HG03442 (cell line): ENCODE data around the gene PARP14.
A peak's percentile ranks its signal among the peaks of the same experiment; 100 is the strongest.
"Not testable (repeated sequence)": the region's sequence is repeated elsewhere in the genome, so short reads cannot be mapped to it uniquely, and the experiment has no call there.

Experiments
- ATAC-seq: cut with Tn5 transposase; IDR thresholded peaks from one replicate; pipeline ENCODE4 v1.9.1; 2021; ENCODE audit warnings: mild to moderate bottlenecking, moderate library complexity; ENCODE audit not compliant: unreplicated experiment

Gene PARP14, protein sequence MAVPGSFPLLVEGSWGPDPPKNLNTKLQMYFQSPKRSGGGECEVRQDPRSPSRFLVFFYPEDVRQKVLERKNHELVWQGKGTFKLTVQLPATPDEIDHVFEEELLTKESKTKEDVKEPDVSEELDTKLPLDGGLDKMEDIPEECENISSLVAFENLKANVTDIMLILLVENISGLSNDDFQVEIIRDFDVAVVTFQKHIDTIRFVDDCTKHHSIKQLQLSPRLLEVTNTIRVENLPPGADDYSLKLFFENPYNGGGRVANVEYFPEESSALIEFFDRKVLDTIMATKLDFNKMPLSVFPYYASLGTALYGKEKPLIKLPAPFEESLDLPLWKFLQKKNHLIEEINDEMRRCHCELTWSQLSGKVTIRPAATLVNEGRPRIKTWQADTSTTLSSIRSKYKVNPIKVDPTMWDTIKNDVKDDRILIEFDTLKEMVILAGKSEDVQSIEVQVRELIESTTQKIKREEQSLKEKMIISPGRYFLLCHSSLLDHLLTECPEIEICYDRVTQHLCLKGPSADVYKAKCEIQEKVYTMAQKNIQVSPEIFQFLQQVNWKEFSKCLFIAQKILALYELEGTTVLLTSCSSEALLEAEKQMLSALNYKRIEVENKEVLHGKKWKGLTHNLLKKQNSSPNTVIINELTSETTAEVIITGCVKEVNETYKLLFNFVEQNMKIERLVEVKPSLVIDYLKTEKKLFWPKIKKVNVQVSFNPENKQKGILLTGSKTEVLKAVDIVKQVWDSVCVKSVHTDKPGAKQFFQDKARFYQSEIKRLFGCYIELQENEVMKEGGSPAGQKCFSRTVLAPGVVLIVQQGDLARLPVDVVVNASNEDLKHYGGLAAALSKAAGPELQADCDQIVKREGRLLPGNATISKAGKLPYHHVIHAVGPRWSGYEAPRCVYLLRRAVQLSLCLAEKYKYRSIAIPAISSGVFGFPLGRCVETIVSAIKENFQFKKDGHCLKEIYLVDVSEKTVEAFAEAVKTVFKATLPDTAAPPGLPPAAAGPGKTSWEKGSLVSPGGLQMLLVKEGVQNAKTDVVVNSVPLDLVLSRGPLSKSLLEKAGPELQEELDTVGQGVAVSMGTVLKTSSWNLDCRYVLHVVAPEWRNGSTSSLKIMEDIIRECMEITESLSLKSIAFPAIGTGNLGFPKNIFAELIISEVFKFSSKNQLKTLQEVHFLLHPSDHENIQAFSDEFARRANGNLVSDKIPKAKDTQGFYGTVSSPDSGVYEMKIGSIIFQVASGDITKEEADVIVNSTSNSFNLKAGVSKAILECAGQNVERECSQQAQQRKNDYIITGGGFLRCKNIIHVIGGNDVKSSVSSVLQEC (N-terminal part only)

DNA sequence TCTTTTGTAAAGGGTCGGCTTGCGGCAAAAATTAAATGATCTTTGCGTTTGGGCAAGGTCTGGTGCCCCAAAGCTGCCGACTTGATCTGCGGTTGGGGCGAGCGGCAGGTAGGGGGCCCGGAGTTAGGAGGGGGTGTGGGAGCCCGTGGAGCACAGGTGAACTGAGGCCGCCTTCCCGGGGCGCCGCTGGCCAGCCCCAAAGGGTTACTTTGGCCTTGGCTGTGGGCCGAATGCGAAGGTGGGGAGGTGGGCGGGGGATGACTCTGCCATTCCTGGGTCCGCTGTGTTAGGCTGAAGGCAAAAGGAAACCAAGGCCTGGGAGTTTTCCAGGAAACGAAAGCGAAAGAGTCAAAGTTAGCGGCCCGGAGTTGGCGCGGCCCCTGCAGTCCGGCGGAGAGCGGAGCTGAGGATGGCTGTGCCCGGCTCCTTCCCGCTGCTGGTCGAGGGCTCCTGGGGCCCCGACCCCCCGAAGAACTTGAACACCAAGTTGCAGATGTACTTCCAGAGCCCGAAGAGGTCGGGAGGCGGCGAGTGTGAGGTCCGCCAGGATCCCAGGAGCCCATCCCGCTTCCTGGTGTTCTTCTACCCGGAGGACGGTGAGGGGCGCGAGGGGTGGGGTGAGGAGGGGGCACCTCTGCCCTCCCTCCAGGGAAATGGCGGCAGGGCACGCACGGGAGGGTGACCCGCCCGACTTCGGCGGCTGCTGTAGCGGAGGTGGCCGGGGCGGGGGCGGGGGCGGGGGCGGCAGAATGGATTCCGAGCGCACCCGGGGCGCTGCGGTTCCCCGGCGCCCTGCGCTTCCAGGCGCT is at the start of gene PARP14:
Gene PARP14, plus strand, starts transcription at position 365 of the 809 bp plus-strand sequence. Its CDS starts 45 bp downstream, at position 410.
- peak; percentile 39 for ATAC-seq

DNA sequence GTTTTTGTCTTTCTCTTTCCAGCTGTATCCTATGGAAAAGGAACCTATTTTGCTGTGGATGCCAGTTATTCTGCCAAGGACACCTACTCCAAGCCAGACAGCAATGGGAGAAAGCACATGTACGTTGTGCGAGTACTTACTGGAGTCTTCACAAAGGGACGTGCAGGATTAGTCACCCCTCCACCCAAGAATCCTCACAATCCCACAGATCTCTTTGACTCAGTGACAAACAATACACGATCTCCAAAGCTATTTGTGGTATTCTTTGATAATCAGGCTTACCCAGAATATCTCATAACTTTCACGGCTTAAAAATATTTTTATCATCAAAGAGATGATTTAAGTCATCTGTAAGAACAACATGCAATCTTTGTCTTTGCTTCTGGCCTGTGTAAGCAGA is 44.9 kb upstream of the PARP14 start:
- no peak for ATAC-seq

DNA sequence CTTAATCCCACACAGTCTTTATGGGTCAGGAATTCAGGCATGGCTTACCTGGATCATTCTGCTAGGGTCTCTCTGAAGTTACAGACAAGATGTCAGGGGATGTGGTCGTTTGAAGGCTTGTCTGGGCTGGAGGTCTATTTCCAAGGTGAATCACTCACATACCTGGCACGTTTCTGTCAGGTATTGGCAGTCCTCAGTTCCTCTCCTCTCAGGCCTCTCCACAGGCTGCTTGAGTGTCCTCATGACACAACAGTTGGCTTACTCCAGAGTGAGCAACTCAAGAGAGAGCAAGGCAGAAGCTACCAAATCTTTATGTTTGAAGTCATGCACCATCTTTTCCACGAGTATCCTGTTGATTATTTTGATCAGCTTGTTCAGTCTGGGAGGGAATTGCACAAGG is 43.9 kb upstream of the PARP14 start:
- no peak for ATAC-seq

DNA sequence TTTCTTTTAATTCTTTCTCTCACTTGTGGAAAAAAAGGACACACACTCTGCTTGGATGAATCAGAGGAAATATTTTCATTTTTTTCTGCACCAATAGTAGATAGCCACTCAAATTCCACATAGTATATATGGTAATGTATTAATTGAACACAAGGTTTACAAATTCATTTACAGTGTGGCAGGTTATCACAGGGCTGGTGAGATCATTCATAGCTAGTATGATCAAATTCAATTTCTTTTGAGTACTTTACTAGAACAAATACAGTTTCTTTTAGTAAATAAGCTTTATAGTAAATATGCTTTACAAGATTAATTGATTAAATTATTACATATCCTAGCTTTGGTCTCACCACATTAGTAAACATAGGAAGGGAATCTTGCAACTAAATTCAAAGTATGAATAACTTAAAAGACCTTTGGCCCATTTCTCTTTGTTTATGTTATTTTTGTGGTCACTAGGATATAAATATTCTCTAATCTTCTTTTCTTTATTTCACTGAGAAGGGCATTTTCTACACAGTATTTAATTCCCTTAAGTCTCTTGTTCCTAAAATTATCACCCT is 40.1 kb upstream of the PARP14 start:
- no peak for ATAC-seq

DNA sequence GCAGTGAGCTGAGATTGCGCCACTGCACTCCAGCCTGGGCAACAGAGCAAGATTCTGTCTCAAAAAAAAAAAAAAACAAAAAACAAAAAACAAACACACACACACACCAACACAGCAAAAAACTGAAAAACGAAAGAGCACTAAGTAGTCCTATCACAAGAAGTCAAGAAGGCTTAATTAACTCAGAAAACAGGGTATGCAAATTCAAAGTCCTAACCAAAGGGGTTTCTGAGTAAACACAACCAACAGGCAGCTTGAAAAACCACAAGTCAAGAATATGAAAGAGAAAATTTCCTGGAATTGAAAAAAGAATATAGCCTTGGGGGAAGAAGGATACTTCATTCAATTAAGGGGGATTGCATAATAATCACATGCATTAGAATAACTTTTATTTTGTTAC is 37.7 kb upstream of the PARP14 start:
- ATAC-seq: peak; percentile 58

DNA sequence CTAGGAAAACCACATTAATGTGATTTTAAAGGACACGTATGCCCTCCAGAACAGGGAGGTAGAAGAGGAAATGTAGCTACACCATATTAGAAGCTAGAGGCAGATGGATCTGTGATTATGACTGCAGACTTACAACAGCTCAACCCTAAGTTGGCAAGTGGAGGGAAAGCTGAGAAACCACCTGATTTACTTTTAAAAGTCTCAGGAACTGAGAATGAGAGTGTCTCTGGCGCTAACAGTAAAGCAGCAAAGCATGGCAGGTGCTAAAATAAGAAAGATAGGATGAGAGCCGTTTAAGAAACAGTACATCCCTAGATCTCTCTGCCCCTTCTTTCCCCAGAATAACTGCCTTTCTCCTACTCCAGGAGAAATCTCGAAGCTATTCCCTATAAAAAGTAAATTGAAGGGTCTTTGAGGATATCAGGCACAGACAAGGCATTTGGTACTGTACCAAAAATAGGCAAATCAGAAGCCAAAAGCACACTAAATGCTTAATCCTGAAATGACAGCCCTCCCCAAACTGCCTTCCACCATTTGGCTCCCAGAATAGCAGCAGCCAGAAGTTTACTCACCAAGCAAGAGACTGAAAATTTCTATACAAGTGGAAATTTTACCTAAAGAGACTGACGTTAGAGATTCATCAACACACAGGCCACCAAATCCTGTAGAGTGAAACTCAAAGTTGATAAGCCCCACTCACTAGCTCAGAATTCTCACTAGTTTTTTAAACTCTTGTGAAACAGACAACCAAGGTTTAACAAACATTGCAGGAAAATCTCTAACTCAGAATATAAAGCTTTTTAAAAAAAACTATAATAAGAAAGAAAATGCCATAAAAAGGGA is 34.3 kb upstream of the PARP14 start:
- ATAC-seq: no peak

DNA sequence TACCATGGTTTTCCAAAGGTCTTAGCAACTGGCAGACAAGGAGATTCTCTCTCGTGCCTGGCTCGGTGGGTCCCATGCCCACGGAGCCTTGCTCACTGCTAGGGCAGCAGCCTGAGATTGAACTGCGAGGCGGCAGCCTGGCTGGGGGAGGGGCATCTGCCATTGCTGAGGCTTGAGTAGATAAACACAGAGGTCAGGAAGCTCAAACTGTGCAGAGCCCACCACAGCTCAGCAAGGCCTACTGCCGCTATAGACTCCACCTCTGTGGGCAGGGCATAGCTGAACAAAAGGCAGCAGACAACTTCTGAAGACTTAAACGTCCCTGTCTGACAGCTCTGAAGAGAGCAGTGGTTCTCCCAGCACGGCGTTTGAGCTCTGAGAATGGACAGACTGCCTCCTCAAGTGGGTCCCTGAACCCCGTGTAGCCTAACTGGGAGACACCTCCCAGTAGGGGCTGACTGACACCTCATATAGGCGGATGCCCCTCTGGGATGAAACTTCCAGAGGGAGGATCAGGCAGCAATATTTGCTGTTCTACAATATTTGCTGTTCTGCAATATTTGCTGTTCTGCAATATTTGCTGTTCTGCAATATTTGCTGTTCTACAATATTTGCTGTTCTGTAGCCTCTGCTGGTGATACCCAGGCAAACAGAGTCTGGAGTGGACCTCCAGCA is 29.3 kb upstream of the PARP14 start:
- not testable (repeated sequence) for ATAC-seq

DNA sequence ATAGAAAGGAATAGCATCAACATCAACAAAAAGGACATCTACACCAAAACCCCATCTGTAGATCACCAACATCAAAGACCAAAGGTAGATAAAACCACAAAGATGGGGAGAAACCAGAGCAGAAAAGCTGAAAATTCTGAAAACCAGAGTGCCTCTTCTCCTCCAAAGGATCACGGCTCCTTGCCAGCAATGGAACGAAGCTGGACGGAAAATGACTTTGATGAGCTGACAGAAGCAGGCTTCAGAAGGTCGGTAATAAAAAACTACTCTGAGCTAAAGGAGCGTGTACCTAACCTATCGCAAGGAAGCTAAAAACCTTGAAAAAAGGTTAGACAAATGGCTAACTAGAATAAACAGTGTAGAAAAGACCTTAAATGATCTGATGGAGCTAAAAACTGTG is 28.7 kb upstream of the PARP14 start:
- not testable (repeated sequence) for ATAC-seq

DNA sequence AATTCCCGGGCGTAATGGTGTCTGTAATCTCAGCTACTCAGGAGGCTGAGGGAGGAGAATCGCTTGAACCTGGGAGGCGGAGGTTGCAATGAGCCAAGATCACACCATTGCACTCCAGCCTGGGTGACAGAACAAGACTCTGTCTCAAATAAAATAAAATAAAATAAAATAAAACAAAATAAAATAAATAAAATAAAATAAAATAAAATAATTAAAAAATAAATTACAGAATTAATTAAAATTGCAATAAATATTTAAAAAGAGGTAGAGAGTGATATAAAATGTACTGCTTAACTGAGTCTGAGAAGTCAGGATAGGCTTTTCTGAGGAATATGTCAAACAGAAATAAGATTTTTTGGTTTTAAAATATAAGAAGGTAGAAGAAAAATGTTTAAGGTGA is 22.3 kb upstream of the PARP14 start:
- not testable (repeated sequence) for ATAC-seq

DNA sequence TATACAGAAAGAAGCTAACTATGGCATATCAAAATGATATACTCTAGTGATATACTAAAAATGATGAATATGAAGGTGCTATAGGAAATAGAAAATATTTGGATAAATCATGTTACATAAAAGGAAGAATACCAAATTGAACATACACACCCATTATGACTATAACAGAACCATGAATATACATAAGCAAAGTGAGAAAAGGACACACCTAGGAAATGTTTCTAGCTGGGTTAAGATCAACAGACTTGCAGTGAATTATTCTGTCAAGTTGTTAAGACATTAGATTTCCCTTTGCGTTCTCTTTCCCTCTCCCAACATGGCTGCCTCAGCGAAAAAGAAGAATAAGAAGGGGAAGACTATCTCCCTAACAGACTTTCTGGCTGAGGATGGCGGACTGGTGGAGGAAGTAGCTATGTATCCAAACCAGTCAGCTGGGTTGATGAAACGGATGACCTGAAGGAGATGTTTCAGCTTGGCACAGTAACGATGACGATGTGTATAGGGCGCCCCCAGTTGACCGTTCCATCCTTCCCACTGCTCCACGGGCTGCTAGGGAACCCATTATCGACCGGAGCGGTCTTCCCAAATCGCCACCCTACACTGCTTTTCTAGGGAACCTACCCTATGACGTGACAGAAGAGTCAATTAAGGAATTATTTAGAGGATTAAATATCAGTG is 20.2 kb upstream of the PARP14 start:
- ATAC-seq: no peak

DNA sequence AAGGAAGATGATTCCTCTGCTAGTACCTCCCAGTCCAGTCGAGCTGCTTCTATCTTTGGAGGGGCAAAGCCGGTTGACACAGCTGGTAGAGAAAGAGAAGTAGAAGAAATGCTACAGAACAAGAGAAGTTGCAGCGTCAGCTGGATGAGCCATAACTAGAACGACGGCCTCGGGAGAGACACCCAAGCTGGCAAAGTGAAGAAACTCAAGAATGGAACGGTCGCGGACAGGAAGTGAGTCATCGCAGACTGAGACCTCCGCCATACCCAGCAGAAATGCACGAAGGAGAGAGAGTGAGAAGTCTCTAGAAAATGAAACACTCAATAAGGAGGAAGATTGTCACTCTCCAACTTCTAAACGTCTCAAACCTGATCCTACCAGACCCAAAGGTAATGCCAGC is 19.0 kb upstream of the PARP14 start:
- ATAC-seq: no peak

DNA sequence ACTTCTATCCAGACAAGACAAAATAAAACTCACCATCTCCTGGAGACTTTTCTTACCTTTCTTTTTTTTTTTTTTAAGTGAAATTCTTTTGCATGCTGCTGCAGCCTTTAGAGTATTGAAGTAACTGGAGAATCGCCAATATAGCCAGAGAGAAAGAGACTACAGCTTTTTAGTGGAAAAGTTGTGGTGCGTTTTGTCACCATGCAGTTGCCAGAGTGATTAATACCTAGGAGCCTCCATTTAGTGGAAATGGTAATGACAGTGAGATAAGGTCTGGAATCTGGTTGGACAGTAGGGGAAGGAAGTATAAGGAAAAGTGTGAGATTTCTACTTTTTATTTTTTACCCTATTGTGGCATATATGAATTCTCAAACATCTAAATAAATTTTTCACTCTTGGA is 18.1 kb upstream of the PARP14 start:
- ATAC-seq: no peak

DNA sequence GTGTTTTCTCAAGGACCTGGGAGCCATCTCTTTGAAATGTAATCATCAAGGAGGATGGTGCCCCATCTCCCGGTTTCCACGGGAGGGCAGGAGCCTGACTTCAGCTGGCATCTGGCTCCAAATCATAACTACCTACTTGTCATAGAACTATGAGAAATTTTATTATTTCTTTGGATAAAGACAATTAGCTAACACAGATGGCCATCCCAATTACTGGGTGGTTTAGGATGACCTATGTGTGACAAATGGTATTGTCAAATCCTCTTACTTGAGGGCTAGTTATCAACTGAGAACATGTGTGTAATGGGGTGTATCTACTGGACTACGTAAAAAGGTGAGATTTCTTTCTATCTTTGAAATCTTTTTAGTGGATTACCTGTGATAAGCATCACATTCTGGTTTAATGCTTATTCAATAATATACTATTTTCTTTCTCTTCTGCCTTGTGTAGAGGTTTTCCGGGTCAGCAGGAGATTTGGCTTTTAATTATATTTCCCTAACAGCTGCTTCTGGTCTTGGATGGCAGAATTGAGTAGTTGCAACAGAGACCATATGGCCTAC is 15.3 kb upstream of the PARP14 start:
- no peak for ATAC-seq

DNA sequence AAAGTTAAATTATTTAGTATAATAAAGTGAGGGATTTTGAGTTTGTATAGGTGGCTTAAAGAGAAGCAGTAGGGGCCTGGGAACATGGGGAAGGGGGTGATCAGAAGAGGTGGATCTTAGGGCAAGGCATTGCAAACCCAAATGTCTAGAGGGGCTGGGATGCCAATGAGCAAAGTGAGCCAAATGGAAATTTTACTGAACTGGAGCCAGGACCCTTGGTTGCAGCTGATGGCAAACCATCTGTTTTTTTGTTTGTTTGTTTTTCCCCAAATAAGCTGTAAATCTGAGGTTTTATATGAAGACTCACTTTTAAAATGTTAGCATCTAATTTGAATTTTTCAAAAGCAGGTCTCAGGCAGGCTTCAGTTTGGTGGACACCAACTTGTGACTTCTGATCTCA is 14.8 kb upstream of the PARP14 start:
- ATAC-seq: no peak

DNA sequence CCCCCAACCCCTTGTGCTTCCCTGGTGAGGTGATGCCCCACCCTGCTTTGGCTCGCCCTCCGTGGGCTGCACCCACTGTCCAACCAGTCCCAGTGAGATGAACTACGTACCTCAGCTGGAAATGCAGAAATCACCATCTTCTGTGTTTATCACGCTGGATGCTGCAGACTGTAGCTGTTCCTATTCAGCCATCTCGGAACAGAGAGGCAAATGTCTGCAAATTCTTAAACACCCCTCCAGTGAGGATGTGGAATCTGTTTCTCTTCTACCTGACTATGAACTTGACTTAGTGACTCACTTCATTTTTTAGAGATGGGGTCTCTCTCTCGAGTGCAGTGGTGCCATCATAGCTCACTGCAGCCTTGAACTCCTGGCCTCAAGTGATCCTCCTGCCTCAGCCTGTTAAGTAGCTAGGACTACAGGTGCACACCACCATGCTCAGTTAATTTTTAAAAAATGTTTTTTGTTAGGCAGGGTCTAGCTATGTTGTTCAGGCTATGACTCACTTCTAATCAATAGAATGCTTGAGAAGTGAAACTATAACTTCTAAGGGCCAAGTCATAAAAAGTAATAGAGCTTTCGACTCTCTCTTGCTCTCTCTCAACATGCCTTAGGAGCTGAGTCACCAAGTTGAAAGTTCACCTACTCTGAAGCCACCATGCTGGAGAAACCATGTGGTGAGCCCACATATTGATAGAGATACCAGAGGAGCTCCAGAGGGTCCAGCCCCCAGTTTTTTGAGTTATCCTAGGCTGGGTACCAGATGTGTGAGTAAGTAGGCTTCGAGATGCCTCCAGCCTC is 11.5 kb upstream of the PARP14 start:
- peak; percentile 68 for ATAC-seq

DNA sequence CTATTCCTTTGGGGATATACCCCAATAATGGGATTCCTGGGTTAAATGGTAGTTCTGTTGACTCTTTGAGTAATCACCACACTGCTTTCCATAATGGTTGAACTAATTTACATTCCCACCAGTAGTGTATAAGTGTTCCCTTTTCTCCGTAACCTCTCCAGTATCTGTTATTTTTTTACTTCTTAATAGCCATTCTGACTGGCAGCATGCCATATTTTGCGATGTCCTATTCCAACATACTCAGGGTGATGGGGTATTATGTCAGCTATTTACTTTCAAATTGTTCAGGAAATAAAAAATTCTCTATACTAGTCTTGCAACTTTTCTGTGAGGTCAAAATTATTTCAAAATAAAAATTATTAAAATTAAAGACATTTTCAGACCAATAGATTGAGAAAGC is 9.1 kb upstream of the PARP14 start:
- ATAC-seq: no peak

DNA sequence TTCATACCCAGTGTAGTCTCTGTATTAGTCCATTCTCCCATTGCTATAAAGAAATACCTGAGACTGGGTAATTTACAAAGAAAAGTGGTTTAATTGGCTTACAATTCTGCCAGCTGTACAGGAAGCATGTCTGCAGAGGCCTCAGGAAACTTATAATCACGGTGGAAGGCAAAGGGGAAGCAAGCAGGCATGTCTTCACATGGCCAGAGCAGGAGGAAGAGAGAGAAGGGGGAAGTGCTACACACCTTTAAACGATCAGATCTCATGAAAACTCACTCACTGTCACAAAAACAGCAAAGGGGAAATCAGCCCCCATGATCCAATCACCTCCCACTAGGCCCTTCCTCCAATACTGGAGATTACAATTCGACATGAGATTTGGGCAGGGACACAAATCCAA is 6.3 kb upstream of the PARP14 start:
- ATAC-seq: no peak
